Activated CD8-positive, alpha-beta T cell treated with anti-CD3 and anti-CD28 coated beads for 36 hours (primary cell): ENCODE data around the gene KCNQ5. TPM values are rescaled to one million over a fixed set of nuclear protein-coding genes. Genes with fewer than 3 reads are reported as not detected.

ENCODE experiments used
- ATAC-seq: fragments of 200-7000 bp; cut with Tn5 transposase; one replicate; pipeline ENCODE4 v1.10.0; 2021; ENCODE audit warnings: mild to moderate bottlenecking, moderate library complexity
- CTCF ChIA-PET: fragments of 350-600 bp; sonication (Branson Sonifier 250); formaldehyde crosslinking; loops from one replicate; lab custom pipeline; 2021; ENCODE audit warnings: antibody characterized with exemption; lab: Charles Lee
- POLR2A ChIA-PET: fragments of 350-600 bp; sonication (Branson Sonifier 250); formaldehyde crosslinking; loops from one replicate; lab custom pipeline; 2021; ENCODE audit warnings: antibody characterized with exemption; lab: Charles Lee
- DNase-seq: peaks from one replicate; pipeline ENCODE4 v3.0.0-alpha.2; 2020
- H3K27ac Mint-ChIP-seq: one replicate; pipeline ENCODE4 v1.8.0; 2021; ENCODE audit warnings: mild to moderate bottlenecking, mixed read lengths
- H3K27me3 Mint-ChIP-seq: one replicate; pipeline ENCODE4 v1.8.0; 2021; ENCODE audit warnings: mixed read lengths
- H3K36me3 Mint-ChIP-seq: one replicate; pipeline ENCODE4 v1.8.0; 2021; ENCODE audit warnings: low read depth, mixed read lengths
- H3K4me1 Mint-ChIP-seq: one replicate; pipeline ENCODE4 v1.8.0; 2021; ENCODE audit warnings: low read depth, mixed read lengths
- H3K4me3 Mint-ChIP-seq: one replicate; pipeline ENCODE4 v1.8.0; 2021; ENCODE audit warnings: mild to moderate bottlenecking, moderate library complexity, mixed read lengths
- H3K9me3 Mint-ChIP-seq: one replicate; pipeline ENCODE4 v1.8.0; 2021; ENCODE audit warnings: mixed read lengths
- intact Hi-C: fragments of 100-400 bp; cut with micrococcal nuclease; formaldehyde crosslinking; loops from one replicate; pipeline ENCODE4 v1.10.0; 2022
- total RNA-seq, 2 experiments: library from RNA; stranded (reverse); gene quantifications; one replicate each; pipeline ENCODE4 v1.2.3, GENCODE V29; 2021
- TF ChIP-seq, protein P1 (sequence below): fragments of 200-600 bp; IDR thresholded peaks from one replicate; pipeline ENCODE4 v1.8.0; 2022; ENCODE audit warnings: antibody characterized with exemption, mild to moderate bottlenecking

Gene KCNQ5
- total RNA-seq, 2 experiments from 2014 or later: 14.6 to 14.9 TPM

DNA sequence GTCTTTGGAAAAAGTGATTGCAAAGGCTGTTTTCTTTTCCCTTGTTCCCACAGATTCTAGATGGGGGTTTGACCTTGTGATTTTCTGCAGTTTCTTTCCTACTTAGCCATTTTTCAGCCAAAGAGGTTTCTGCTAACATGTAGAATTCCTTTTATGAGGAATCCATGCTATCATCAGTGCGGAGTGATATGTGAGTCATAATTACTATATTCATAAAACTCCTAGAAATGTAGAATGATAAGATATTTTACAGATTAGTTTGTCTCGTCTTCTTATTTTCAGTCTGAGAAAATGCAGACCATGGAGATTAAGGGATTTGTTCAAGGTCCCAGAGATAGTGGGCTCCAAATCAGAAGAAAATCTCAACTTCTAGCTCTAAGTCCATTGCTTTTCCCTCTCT is 98.6 kb downstream of the KCNQ5 start:
- CTCF ChIA-PET: no interaction called here
- peaks cover 7% of the 10 kb centered on the region for H3K4me1 Mint-ChIP-seq

DNA sequence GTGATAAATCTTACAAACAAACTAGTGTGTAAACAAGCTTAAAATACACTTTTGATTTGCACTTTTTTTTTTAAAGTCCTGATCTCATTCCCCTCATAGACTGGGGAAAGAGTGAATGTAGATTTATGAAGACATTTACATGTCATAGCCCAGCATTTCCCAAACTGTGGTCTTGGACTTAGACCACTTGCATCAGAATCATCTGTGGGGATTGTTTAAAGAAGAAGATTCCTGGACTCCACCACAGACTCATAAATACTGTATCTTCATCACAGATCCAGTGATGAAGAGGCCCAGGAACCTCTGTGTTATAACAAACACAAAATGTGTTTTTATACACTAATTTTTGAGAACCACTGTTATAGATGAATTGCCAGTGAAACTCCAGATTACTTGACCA is 99.5 kb downstream of the KCNQ5 start:
- ATAC-seq: no peak
- H3K4me3 Mint-ChIP-seq: no peak overlapping the region
- no peaks in the 10 kb centered on the region for H3K9me3 Mint-ChIP-seq
- ChIA-PET POLR2A (no interaction called here), CTCF (no interaction called here)
- intact Hi-C loops: no loop called here
- TF ChIP-seq, protein P1, sequence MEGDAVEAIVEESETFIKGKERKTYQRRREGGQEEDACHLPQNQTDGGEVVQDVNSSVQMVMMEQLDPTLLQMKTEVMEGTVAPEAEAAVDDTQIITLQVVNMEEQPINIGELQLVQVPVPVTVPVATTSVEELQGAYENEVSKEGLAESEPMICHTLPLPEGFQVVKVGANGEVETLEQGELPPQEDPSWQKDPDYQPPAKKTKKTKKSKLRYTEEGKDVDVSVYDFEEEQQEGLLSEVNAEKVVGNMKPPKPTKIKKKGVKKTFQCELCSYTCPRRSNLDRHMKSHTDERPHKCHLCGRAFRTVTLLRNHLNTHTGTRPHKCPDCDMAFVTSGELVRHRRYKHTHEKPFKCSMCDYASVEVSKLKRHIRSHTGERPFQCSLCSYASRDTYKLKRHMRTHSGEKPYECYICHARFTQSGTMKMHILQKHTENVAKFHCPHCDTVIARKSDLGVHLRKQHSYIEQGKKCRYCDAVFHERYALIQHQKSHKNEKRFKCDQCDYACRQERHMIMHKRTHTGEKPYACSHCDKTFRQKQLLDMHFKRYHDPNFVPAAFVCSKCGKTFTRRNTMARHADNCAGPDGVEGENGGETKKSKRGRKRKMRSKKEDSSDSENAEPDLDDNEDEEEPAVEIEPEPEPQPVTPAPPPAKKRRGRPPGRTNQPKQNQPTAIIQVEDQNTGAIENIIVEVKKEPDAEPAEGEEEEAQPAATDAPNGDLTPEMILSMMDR: no peak
- peaks cover 6% of the 10 kb centered on the region for H3K36me3 Mint-ChIP-seq
- no peaks in the 10 kb centered on the region for H3K27me3 Mint-ChIP-seq
- no peak for DNase-seq
- H3K27ac Mint-ChIP-seq: no peak overlapping the region
- H3K4me1 Mint-ChIP-seq: peaks cover 7% of the 10 kb centered on the region

More for the DNA sequence above, 98.6 kb downstream of the KCNQ5 start:
- ATAC-seq (no peak), DNase-seq (no peak)
- no peaks in the 10 kb centered on the region for H3K27me3 Mint-ChIP-seq
- no peak overlapping the region for H3K4me3 Mint-ChIP-seq
- no peaks in the 10 kb centered on the region for H3K9me3 Mint-ChIP-seq
- POLR2A ChIA-PET: no interaction called here
- TF ChIP-seq, protein P1: no peak
- intact Hi-C loops: no loop called here
- H3K36me3 Mint-ChIP-seq: peaks cover 6% of the 10 kb centered on the region
- H3K27ac Mint-ChIP-seq: no peak overlapping the region

DNA sequence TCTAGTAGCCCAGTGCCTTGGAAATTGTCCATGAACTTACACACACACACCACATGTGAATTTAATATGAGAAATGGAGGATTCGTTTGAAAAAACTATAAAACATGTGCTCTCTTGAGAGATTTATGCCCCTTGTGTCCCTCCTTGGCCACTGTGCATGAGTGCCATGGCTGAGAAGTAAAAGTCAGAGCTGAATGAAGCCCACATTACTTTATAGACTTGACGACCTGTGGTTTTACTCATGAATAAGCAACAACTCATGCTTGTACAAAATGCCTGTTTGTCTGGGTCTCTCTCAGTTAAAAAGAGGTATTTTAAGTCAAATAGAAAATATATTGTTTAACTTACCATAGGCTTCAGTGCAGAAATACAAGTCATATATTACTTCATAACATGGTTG is 102.7 kb downstream of the KCNQ5 start:
- no peaks in the 10 kb centered on the region for H3K27me3 Mint-ChIP-seq
- ChIA-PET CTCF (no interaction called here), POLR2A (no interaction called here)
- no peak overlapping the region for H3K27ac Mint-ChIP-seq
- ATAC-seq (no peak), DNase-seq (no peak)
- H3K36me3 Mint-ChIP-seq: peaks cover 14% of the 10 kb centered on the region
- H3K9me3 Mint-ChIP-seq: no peaks in the 10 kb centered on the region
- TF ChIP-seq, protein P1: no peak
- intact Hi-C loops: no loop called here
- H3K4me1 Mint-ChIP-seq: no peaks in the 10 kb centered on the region
- no peak overlapping the region for H3K4me3 Mint-ChIP-seq

DNA sequence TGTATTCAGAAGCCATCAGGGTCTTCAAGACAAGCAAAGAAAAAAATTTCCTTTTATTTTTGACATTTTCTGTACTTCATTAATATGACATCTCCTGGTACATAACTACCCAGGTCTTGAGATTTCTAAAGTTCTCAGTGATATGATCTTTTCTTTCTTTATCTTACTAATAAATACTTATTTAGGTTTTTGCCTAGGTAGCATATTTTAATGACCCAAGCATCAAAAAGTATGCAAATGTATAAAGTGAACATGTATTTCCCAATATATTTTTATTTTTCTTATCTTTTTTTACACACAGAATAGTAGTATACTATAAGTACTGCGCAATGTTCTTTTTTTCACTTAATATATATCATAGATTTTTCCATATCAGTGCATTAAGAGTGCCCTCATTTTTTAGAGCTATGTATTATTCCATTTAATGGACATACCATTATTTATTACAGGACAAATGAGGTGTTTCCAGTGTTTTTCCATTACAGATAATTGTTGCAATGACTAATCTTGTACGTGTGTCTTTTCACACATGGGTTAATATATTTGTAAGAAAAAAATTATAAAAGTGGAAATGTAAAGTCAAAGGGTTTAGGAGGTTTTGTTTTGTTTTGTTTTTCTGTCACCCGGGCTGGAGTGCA is 107.0 kb downstream of the KCNQ5 start:
- Mint-ChIP-seq H3K9me3 (no peaks in the 10 kb centered on the region), H3K4me3 (no peak overlapping the region), H3K4me1 (no peaks in the 10 kb centered on the region), H3K36me3 (peaks cover 11% of the 10 kb centered on the region), H3K27ac (no peak overlapping the region), H3K27me3 (no peaks in the 10 kb centered on the region)
- ChIA-PET POLR2A (no interaction called here), CTCF (no interaction called here)
- ATAC-seq (no peak), DNase-seq (no peak)
- TF ChIP-seq, protein P1: no peak
- intact Hi-C loops: no loop called here

DNA sequence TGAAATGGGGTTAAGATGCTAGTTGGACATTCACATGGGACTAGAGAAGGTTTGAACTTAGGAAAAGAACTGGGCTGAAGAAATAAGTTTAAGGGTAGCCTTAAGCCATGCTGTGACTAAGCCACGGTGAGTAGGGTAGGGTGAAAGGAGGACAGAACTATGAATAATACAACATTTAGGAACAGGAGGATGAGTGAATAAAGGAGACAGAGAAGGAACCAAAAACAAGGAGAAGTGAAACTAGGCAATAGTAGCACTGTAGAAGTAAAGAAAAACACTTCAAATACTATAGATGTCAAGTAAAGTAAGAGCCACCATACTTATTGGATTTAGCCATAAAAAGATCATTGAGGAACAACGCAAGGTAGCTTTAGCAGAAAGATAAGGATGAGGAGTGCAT is 111.2 kb downstream of the KCNQ5 start:
- Mint-ChIP-seq H3K36me3 (peaks cover 11% of the 10 kb centered on the region), H3K27ac (no peak overlapping the region), H3K9me3 (no peaks in the 10 kb centered on the region), H3K27me3 (no peaks in the 10 kb centered on the region), H3K4me3 (no peak overlapping the region), H3K4me1 (no peaks in the 10 kb centered on the region)
- ChIA-PET CTCF (no interaction called here), POLR2A (no interaction called here)
- intact Hi-C loops: no loop called here
- no peak for DNase-seq
- TF ChIP-seq, protein P1: no peak
- ATAC-seq: no peak
